Measurements from ENCODE around the gene SELENOF. TPM values are rescaled to one million over a fixed set of nuclear protein-coding genes. Genes with fewer than 3 reads are reported as not detected.
"Not testable (repeated sequence)": the region's sequence is repeated elsewhere in the genome, so short reads cannot be mapped to it uniquely, and the experiment has no call there.

SELENOF gene
- total RNA-seq, 2 experiments from 2014 or later: 140 to 141 TPM

GRCh38 chr1:86875722-86876121 is 38.2 kb downstream of the SELENOF start:
- ChIA-PET POLR2A (no interaction called here), CTCF (no interaction called here)
- H3K27ac Mint-ChIP-seq: no peak overlapping the region
- ATAC-seq (no peak), DNase-seq (no peak)
- H3K27me3 Mint-ChIP-seq: no peaks in the 10 kb centered on the region
- no peak overlapping the region for H3K4me3 Mint-ChIP-seq
- no peaks in the 10 kb centered on the region for H3K4me1 Mint-ChIP-seq
- H3K9me3 Mint-ChIP-seq (ENCODE audit: low read depth): no peaks in the 10 kb centered on the region
- peaks cover 12% of the 10 kb centered on the region for H3K36me3 Mint-ChIP-seq (ENCODE audit: low read depth)
- intact Hi-C loops (cut with DNase I, micrococcal nuclease): no loop called here

DNA sequence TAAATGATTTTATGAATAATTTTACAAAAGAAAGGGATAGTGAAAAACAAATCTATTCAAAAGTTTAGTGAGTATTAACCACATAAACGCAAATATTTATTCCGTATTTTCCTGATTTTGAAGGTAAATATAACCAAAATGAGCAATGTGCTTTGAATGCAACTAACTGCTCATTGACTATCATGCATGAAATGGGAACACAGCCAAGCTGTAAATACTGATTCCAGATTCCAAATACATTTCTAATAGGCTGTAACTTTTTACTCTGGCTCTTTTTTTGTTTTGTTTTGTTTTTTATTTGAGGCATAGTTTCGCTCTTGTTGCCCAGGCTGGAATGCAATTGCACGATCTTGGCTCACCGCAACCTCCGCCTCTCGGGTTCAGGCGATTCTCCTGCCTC is 41.8 kb downstream of the SELENOF start:
- DNase-seq (no peak), ATAC-seq (no peak)
- CTCF ChIA-PET: no interaction called here
- POLR2A ChIA-PET: no interaction called here
- no peak overlapping the region for H3K4me3 Mint-ChIP-seq
- H3K27ac Mint-ChIP-seq: no peak overlapping the region
- peaks cover 9% of the 10 kb centered on the region for H3K4me1 Mint-ChIP-seq
- no peaks in the 10 kb centered on the region for H3K27me3 Mint-ChIP-seq
- H3K36me3 Mint-ChIP-seq (ENCODE audit: low read depth): peaks cover 12% of the 10 kb centered on the region
- intact Hi-C loops (cut with DNase I, micrococcal nuclease): no loop called here
- H3K9me3 Mint-ChIP-seq (ENCODE audit: low read depth): no peaks in the 10 kb centered on the region

GRCh38 chr1:86871001-86871400 is 42.9 kb downstream of the SELENOF start:
- intact Hi-C loops (cut with DNase I, micrococcal nuclease): no loop called here
- DNase-seq: no peak
- Mint-ChIP-seq H3K27ac (no peak overlapping the region), H3K4me1 (peaks cover 14% of the 10 kb centered on the region), H3K36me3 (ENCODE audit: low read depth) (peaks cover 11% of the 10 kb centered on the region), H3K4me3 (no peak overlapping the region), H3K27me3 (no peaks in the 10 kb centered on the region), H3K9me3 (ENCODE audit: low read depth) (no peaks in the 10 kb centered on the region)
- ChIA-PET POLR2A (no interaction called here), CTCF (interaction anchor here (0.8 kb wide), 1 partner anchor 86 kb away, joined by 3 read pairs; no protein-coding TSS in a partner anchor)
- ATAC-seq: no peak

DNA sequence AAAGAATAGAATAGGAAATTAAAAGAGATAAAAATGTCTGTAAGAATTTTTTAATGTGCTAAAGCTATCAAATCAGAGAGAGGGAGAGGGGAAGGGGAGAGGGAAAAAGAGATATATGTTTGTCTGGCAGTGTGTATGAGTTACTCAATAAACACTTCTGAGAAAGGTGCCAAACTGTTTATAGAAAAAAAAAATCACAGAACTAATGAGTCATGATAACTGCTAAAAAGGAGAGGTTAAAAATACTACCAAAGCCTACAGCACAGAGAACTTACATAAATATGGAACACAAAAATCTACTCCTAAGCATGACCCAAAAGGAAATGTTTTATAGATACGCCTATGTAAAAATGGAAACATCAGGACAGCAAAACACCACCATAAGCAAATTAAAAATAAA is 45.4 kb downstream of the SELENOF start:
- no peaks in the 10 kb centered on the region for H3K9me3 Mint-ChIP-seq (ENCODE audit: low read depth)
- ChIA-PET CTCF (interaction anchor here (0.7 to 1.3 kb wide), 2 partner anchors 217 to 1601 kb away, joined by 3 to 4 read pairs; no protein-coding TSS in a partner anchor), POLR2A (no interaction called here)
- no peaks in the 10 kb centered on the region for H3K27me3 Mint-ChIP-seq
- peak overlapping the region; percentile 30 for H3K27ac Mint-ChIP-seq
- ATAC-seq: peak; percentile 53
- no peak overlapping the region for H3K4me3 Mint-ChIP-seq
- intact Hi-C loops (cut with DNase I, micrococcal nuclease): no loop called here
- H3K4me1 Mint-ChIP-seq: peaks cover 17% of the 10 kb centered on the region
- peaks cover 6% of the 10 kb centered on the region for H3K36me3 Mint-ChIP-seq (ENCODE audit: low read depth)
- no peak for DNase-seq

DNA sequence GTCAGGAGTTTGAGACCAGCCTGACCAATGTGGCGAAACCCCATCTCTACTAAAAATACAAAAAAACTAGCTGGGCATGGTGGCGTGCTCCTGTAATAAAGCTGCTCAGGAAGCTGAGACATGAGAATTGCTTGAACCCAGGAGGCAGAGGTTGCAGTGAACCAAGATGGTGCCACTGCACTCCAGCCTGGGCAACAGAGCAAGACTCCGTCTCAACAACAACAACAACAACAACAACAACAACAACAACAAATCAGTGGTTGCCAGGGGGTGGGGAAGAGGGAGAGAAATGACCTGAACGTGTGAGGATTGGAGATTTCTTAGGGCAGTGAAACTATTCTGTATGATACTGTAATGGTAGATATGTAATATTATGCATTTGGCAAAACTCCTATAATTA is 46.6 kb downstream of the SELENOF start:
- H3K27ac Mint-ChIP-seq; H3K4me3 Mint-ChIP-seq; H3K9me3 Mint-ChIP-seq (ENCODE audit: low read depth); DNase-seq; POLR2A ChIA-PET; H3K27me3 Mint-ChIP-seq; H3K36me3 Mint-ChIP-seq (ENCODE audit: low read depth); CTCF ChIA-PET; intact Hi-C loops (cut with DNase I, micrococcal nuclease); ATAC-seq: not testable (repeated sequence)
- peaks cover 17% of the 10 kb centered on the region for H3K4me1 Mint-ChIP-seq

DNA sequence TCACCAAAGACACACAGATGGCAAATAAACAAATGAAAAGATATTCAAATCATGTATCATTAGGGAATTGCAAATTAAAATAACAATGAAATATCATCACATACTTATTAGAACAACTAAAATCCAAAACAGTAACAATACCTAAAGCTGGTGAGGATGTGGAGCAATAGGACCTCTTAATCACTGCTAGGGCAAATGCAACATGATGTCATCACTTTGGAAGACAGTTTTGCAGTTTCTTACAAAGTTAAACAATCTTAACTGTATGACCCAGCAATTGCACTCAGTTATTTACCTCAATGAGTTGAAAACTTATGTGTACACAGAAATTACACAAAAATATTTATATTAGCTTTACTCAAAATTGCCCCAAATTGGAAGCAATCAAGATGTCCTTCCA is 47.3 kb downstream of the SELENOF start:
- DNase-seq (no peak), ATAC-seq (no peak)
- Mint-ChIP-seq H3K27ac (no peak overlapping the region), H3K4me3 (no peak overlapping the region), H3K36me3 (ENCODE audit: low read depth) (peaks cover 4% of the 10 kb centered on the region), H3K27me3 (no peaks in the 10 kb centered on the region), H3K9me3 (ENCODE audit: low read depth) (no peaks in the 10 kb centered on the region), H3K4me1 (peaks cover 17% of the 10 kb centered on the region)
- ChIA-PET POLR2A (no interaction called here), CTCF (no interaction called here)
- intact Hi-C loops (cut with DNase I, micrococcal nuclease): no loop called here

DNA sequence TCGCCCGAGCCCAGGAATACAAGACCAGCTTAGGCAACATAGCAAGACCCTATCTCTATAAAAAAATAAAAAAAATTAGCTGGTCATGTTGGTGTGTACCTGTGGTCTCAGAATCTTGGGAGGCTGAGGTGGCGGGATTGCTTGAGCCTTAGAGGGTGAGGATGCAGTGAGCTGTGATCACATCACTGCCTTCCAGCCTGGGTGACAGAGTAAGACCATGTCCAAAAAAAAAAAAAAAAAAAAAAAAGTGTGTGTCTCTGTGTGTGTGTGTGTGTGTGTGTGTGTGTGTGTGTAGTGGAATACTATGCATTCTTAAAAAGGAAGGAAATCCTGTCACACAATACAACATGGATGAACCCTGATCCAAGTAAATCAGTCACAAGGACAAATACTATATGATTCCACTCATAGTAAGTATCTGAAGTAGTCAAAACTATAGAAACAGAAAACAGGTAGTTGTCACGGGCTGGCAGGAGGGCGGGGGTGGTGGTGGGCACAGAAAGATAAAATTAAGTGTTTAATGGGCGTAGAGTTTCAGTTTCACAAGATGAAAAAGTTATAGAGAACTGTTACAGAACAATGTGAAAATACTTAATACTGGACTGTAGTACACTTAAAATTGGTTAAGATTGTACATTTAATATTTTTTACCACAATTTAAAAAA is 47.8 kb downstream of the SELENOF start:
- Mint-ChIP-seq H3K4me1 (peaks cover 17% of the 10 kb centered on the region), H3K36me3 (ENCODE audit: low read depth) (peaks cover 4% of the 10 kb centered on the region), H3K4me3 (no peak overlapping the region), H3K9me3 (ENCODE audit: low read depth) (no peaks in the 10 kb centered on the region), H3K27ac (peak overlapping the region; percentile 13), H3K27me3 (no peaks in the 10 kb centered on the region)
- POLR2A ChIA-PET: no interaction called here
- DNase-seq (no peak), ATAC-seq (peak; percentile 16)
- intact Hi-C loops (cut with DNase I, micrococcal nuclease): no loop called here
- CTCF ChIA-PET: interaction anchor here (0.6 kb wide), 1 partner anchor 71 kb away, joined by 3 read pairs; no protein-coding TSS in a partner anchor

GRCh38 chr1:86862920-86863319 is 51.0 kb downstream of the SELENOF start:
- Mint-ChIP-seq H3K4me3 (no peak overlapping the region), H3K27me3 (no peaks in the 10 kb centered on the region), H3K9me3 (ENCODE audit: low read depth) (no peaks in the 10 kb centered on the region), H3K27ac (no peak overlapping the region), H3K4me1 (peaks cover 8% of the 10 kb centered on the region), H3K36me3 (ENCODE audit: low read depth) (peaks cover 8% of the 10 kb centered on the region)
- no peak for ATAC-seq
- intact Hi-C loops (cut with DNase I, micrococcal nuclease): no loop called here
- ChIA-PET POLR2A (no interaction called here), CTCF (interaction anchor here (1.1 kb wide), 1 partner anchor 13 kb away, joined by 3 read pairs; no protein-coding TSS in a partner anchor)
- DNase-seq: no peak

DNA sequence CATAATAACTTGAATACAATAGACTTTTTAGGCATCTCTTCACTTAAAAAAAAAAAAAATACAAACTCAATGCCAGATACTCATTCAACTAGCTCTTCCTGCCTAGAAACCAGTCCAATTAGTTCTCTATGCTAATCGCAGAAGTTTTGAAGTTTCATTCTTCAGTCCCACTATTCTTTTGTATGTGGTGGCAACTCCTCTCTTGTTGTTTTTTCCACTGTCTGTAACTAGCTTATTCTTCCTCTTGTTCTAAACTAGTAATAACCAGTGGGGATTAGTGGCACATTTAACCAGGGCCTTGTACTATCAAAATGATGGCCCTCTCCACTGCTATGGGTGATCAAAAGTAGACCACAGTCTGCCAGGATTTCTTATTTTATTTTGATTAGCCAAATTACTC is 52.5 kb downstream of the SELENOF start:
- H3K4me3 Mint-ChIP-seq: no peak overlapping the region
- no peaks in the 10 kb centered on the region for H3K9me3 Mint-ChIP-seq (ENCODE audit: low read depth)
- CTCF ChIA-PET: interaction anchor here (1.3 kb wide), 1 partner anchor 118 kb away, joined by 3 read pairs; no protein-coding TSS in a partner anchor
- ATAC-seq: no peak
- H3K27me3 Mint-ChIP-seq: no peaks in the 10 kb centered on the region
- peaks cover 6% of the 10 kb centered on the region for H3K4me1 Mint-ChIP-seq
- no peak for DNase-seq
- intact Hi-C loops (cut with DNase I, micrococcal nuclease): no loop called here
- no peak overlapping the region for H3K27ac Mint-ChIP-seq
- POLR2A ChIA-PET: interaction anchor here (0.6 kb wide), 1 partner anchor 909 kb away, joined by 5 read pairs; no protein-coding TSS in a partner anchor
- H3K36me3 Mint-ChIP-seq (ENCODE audit: low read depth): peaks cover 6% of the 10 kb centered on the region

GRCh38 chr1:86860424-86860823 is 53.5 kb downstream of the SELENOF start:
- no peaks in the 10 kb centered on the region for H3K4me1 Mint-ChIP-seq
- ChIA-PET CTCF (no interaction called here), POLR2A (no interaction called here)
- intact Hi-C loops (cut with DNase I, micrococcal nuclease): no loop called here
- H3K27me3 Mint-ChIP-seq: no peaks in the 10 kb centered on the region
- H3K27ac Mint-ChIP-seq: no peak overlapping the region
- no peaks in the 10 kb centered on the region for H3K9me3 Mint-ChIP-seq (ENCODE audit: low read depth)
- peaks cover 4% of the 10 kb centered on the region for H3K36me3 Mint-ChIP-seq (ENCODE audit: low read depth)
- no peak for ATAC-seq
- no peak overlapping the region for H3K4me3 Mint-ChIP-seq
- DNase-seq: no peak

GRCh38 chr1:86860020-86860419 is 53.9 kb downstream of the SELENOF start:
- no peak overlapping the region for H3K27ac Mint-ChIP-seq
- CTCF ChIA-PET: no interaction called here
- no peaks in the 10 kb centered on the region for H3K27me3 Mint-ChIP-seq
- ATAC-seq (no peak), DNase-seq (no peak)
- H3K4me1 Mint-ChIP-seq: no peaks in the 10 kb centered on the region
- H3K4me3 Mint-ChIP-seq: no peak overlapping the region
- intact Hi-C loops (cut with DNase I, micrococcal nuclease): no loop called here
- no peaks in the 10 kb centered on the region for H3K9me3 Mint-ChIP-seq (ENCODE audit: low read depth)
- POLR2A ChIA-PET: interaction anchor here (0.6 kb wide), 1 partner anchor 14 kb away, joined by 8 read pairs; no protein-coding TSS in a partner anchor
- peaks cover 4% of the 10 kb centered on the region for H3K36me3 Mint-ChIP-seq (ENCODE audit: low read depth)

GRCh38 chr1:86858524-86859261 is 55.2 kb downstream of the SELENOF start:
- no peak for DNase-seq
- no peak overlapping the region for H3K4me3 Mint-ChIP-seq
- no peaks in the 10 kb centered on the region for H3K4me1 Mint-ChIP-seq
- H3K36me3 Mint-ChIP-seq (ENCODE audit: low read depth): peaks cover 4% of the 10 kb centered on the region
- POLR2A ChIA-PET: no interaction called here
- no peak for ATAC-seq
- no peak overlapping the region for H3K27ac Mint-ChIP-seq
- CTCF ChIA-PET: no interaction called here
- no peaks in the 10 kb centered on the region for H3K27me3 Mint-ChIP-seq
- intact Hi-C loops (cut with DNase I, micrococcal nuclease): no loop called here
- no peaks in the 10 kb centered on the region for H3K9me3 Mint-ChIP-seq (ENCODE audit: low read depth)
